WTC11 (cell line): ENCODE data around the gene CHRM5. TPM values are rescaled to one million over a fixed set of nuclear protein-coding genes. Genes with fewer than 3 reads are reported as not detected.
A peak's percentile ranks its signal among the peaks of the same experiment; 100 is the strongest.

ENCODE experiments used
- ATAC-seq: fragments of 200-7000 bp; cut with Tn5 transposase; 2 replicates; pipeline ENCODE4 v1.10.0; 2021; ENCODE audit warnings: mild to moderate bottlenecking, moderate library complexity
- CTCF ChIA-PET: fragments of 300-600 bp; sonication (Branson Sonifier 250); formaldehyde crosslinking; loops from one replicate; lab custom pipeline; 2021; ENCODE audit warnings: antibody characterized with exemption; lab: Charles Lee
- POLR2A ChIA-PET: fragments of 350-600 bp; sonication (Branson Sonifier 250); formaldehyde crosslinking; loops from one replicate; lab custom pipeline; 2021; ENCODE audit warnings: antibody characterized with exemption; lab: Charles Lee
- DNase-seq: peaks from one replicate; pipeline ENCODE4 v3.0.0; 2021; ENCODE audit warnings: low spot score
- H3K27ac Mint-ChIP-seq: 2 replicates; pipeline ENCODE4 v1.8.0; 2021; ENCODE audit warnings: mixed read lengths
- H3K27me3 Mint-ChIP-seq: 2 replicates; pipeline ENCODE4 v1.8.0; 2021; ENCODE audit warnings: low read depth, mild to moderate bottlenecking, moderate library complexity, mixed read lengths
- H3K36me3 Mint-ChIP-seq: 2 replicates; pipeline ENCODE4 v1.8.0; 2021; ENCODE audit warnings: mixed read lengths
- H3K4me1 Mint-ChIP-seq: 2 replicates; pipeline ENCODE4 v1.8.0; 2022; ENCODE audit warnings: mixed read lengths
- H3K4me3 Mint-ChIP-seq: 2 replicates; pipeline ENCODE4 v1.8.0; 2021; ENCODE audit warnings: mild to moderate bottlenecking, moderate library complexity, mixed read lengths
- H3K9me3 Mint-ChIP-seq: 2 replicates; pipeline ENCODE4 v1.8.0; 2021; ENCODE audit warnings: mixed read lengths
- ATF3 ChIP-seq: sonication (generic); formaldehyde crosslinking; conservative IDR thresholded peaks from 2 replicates; pipeline ENCODE4 v1.8.1; 2022; ENCODE audit warnings: mild to moderate bottlenecking, missing genetic modification reagents
- CTCF ChIP-seq: fragments of 200-600 bp; IDR thresholded peaks from 2 replicates; pipeline ENCODE4 v1.8.0; 2022; ENCODE audit warnings: antibody characterized with exemption
- ELF4 ChIP-seq: sonication (generic); formaldehyde crosslinking; IDR thresholded peaks from 2 replicates; pipeline ENCODE4 v1.8.1; 2022; ENCODE audit warnings: low read depth, mild to moderate bottlenecking, moderate library complexity, missing genetic modification reagents
- ESRRA ChIP-seq: sonication (generic); formaldehyde crosslinking; IDR thresholded peaks from 2 replicates; pipeline ENCODE4 v1.8.1; 2022; ENCODE audit warnings: mild to moderate bottlenecking, missing genetic modification reagents, borderline replicate concordance
- JUN ChIP-seq: sonication (generic); formaldehyde crosslinking; IDR thresholded peaks from 2 replicates; pipeline ENCODE4 v1.8.0; 2023; ENCODE audit warnings: mild to moderate bottlenecking, missing genetic modification reagents
- PREB ChIP-seq: sonication (generic); formaldehyde crosslinking; IDR thresholded peaks from 2 replicates; pipeline ENCODE4 v1.8.1; 2022; ENCODE audit warnings: mild to moderate bottlenecking, missing genetic modification reagents, moderate library complexity, borderline replicate concordance
- RELA ChIP-seq: sonication (generic); formaldehyde crosslinking; IDR thresholded peaks from 2 replicates; pipeline ENCODE4 v1.8.1; 2022; ENCODE audit warnings: missing genetic modification reagents, mild to moderate bottlenecking, borderline replicate concordance
- TEAD4 ChIP-seq: sonication (generic); formaldehyde crosslinking; IDR thresholded peaks from 2 replicates; pipeline ENCODE4 v1.8.0; 2022; ENCODE audit warnings: mild to moderate bottlenecking, missing genetic modification reagents
- ZBTB21 ChIP-seq: sonication (generic); formaldehyde crosslinking; IDR thresholded peaks from 2 replicates; pipeline ENCODE4 v1.8.1; 2023; ENCODE audit warnings: mild to moderate bottlenecking, missing genetic modification reagents, borderline replicate concordance
- ZNF219 ChIP-seq: sonication (generic); formaldehyde crosslinking; IDR thresholded peaks from 2 replicates; pipeline ENCODE4 v1.8.0; 2023; ENCODE audit warnings: missing genetic modification reagents, mild to moderate bottlenecking, borderline replicate concordance
- ZNF416 ChIP-seq: fragments of 250-450 bp; sonication (Bioruptor Pico); IDR thresholded peaks from 2 replicates; pipeline ENCODE4 v1.9.0; 2021; ENCODE audit warnings: mild to moderate bottlenecking, inconsistent platforms
- total RNA-seq: library from RNA; stranded (reverse); gene quantifications from 3 replicates; pipeline ENCODE4 v1.2.3, GENCODE V29; 2021
- TF ChIP-seq, protein P1 (sequence below): fragments of 250-450 bp; sonication (Bioruptor Pico); IDR thresholded peaks from 2 replicates; pipeline ENCODE4 v1.9.0; 2021; ENCODE audit warnings: mild to moderate bottlenecking
- TF ChIP-seq, protein P2 (sequence below): sonication (generic); formaldehyde crosslinking; IDR thresholded peaks from 2 replicates; pipeline ENCODE4 v1.8.0; 2023; ENCODE audit warnings: mild to moderate bottlenecking, missing genetic modification reagents
- TF ChIP-seq, protein P3 (sequence below): sonication (generic); formaldehyde crosslinking; IDR thresholded peaks from 2 replicates; pipeline ENCODE4 v1.8.1; 2022; ENCODE audit warnings: low read depth, mild to moderate bottlenecking, moderate library complexity, missing genetic modification reagents, borderline replicate concordance
- TF ChIP-seq, protein P4 (sequence below): sonication (generic); formaldehyde crosslinking; IDR thresholded peaks from 2 replicates; pipeline ENCODE4 v1.8.1; 2023; ENCODE audit warnings: mild to moderate bottlenecking, missing genetic modification reagents
- TF ChIP-seq, protein P5 (sequence below): fragments of 250-450 bp; sonication (Bioruptor Pico); IDR thresholded peaks from 2 replicates; pipeline ENCODE4 v2.1.2; 2022; ENCODE audit warnings: mild to moderate bottlenecking, moderate library complexity

The CHRM5 gene
- total RNA-seq, 1 experiment from 2014 or later, result not detected

DNA sequence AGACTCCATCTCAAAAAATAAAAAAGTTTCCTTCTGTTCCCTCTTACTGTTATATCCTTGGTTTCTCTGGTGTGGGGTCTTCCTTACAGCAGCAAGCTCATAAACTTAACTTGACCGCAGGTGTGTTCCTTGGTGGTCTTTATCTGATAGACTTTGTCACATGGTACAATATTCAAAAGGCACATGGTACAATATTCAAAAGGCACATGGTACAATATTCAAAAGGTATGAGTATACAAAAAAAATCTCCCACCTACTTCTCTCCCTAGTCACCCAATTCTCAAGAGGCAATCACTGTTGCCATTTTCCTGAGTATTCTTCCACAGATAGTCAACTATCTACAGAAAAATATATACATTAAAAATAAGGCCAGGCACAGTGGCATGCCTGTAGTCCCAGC, 138.1 kb downstream of the CHRM5 start (continued):
- TF ChIP-seq JUN (CRISPR knock-in tag) (no peak), ZBTB21 (CRISPR knock-in tag) (no peak)

GRCh38 chr15:34107315-34107714, 139.0 kb downstream of the CHRM5 start:
- Mint-ChIP-seq H3K4me1 (peaks cover 11% of the 10 kb centered on the region), H3K36me3 (peaks cover 5% of the 10 kb centered on the region), H3K9me3 (no peaks in the 10 kb centered on the region), H3K27ac (no peak overlapping the region), H3K27me3 (no peaks in the 10 kb centered on the region), H3K4me3 (no peak overlapping the region)
- POLR2A ChIA-PET, result interaction anchor here (0.6 to 0.7 kb wide), 2 partner anchors 11 to 251 kb away, joined by 3 read pairs; no protein-coding TSS in a partner anchor
- no peak for TF ChIP-seq ATF3 (CRISPR knock-in tag)
- TF ChIP-seq ELF4 (CRISPR knock-in tag), result no peak
- TF ChIP-seq RELA (CRISPR knock-in tag), result no peak
- TF ChIP-seq ESRRA, result no peak
- TF ChIP-seq ZNF416 (CRISPR knock-in tag), result no peak
- TF ChIP-seq JUN (CRISPR knock-in tag), result no peak
- TF ChIP-seq, protein P1, sequence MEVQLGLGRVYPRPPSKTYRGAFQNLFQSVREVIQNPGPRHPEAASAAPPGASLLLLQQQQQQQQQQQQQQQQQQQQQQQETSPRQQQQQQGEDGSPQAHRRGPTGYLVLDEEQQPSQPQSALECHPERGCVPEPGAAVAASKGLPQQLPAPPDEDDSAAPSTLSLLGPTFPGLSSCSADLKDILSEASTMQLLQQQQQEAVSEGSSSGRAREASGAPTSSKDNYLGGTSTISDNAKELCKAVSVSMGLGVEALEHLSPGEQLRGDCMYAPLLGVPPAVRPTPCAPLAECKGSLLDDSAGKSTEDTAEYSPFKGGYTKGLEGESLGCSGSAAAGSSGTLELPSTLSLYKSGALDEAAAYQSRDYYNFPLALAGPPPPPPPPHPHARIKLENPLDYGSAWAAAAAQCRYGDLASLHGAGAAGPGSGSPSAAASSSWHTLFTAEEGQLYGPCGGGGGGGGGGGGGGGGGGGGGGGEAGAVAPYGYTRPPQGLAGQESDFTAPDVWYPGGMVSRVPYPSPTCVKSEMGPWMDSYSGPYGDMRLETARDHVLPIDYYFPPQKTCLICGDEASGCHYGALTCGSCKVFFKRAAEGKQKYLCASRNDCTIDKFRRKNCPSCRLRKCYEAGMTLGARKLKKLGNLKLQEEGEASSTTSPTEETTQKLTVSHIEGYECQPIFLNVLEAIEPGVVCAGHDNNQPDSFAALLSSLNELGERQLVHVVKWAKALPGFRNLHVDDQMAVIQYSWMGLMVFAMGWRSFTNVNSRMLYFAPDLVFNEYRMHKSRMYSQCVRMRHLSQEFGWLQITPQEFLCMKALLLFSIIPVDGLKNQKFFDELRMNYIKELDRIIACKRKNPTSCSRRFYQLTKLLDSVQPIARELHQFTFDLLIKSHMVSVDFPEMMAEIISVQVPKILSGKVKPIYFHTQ, result no peak
- TF ChIP-seq, protein P2, sequence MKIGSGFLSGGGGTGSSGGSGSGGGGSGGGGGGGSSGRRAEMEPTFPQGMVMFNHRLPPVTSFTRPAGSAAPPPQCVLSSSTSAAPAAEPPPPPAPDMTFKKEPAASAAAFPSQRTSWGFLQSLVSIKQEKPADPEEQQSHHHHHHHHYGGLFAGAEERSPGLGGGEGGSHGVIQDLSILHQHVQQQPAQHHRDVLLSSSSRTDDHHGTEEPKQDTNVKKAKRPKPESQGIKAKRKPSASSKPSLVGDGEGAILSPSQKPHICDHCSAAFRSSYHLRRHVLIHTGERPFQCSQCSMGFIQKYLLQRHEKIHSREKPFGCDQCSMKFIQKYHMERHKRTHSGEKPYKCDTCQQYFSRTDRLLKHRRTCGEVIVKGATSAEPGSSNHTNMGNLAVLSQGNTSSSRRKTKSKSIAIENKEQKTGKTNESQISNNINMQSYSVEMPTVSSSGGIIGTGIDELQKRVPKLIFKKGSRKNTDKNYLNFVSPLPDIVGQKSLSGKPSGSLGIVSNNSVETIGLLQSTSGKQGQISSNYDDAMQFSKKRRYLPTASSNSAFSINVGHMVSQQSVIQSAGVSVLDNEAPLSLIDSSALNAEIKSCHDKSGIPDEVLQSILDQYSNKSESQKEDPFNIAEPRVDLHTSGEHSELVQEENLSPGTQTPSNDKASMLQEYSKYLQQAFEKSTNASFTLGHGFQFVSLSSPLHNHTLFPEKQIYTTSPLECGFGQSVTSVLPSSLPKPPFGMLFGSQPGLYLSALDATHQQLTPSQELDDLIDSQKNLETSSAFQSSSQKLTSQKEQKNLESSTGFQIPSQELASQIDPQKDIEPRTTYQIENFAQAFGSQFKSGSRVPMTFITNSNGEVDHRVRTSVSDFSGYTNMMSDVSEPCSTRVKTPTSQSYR (CRISPR knock-in tag), result no peak
- no peak for TF ChIP-seq TEAD4 (CRISPR knock-in tag)
- TF ChIP-seq PREB (CRISPR knock-in tag), result no peak
- TF ChIP-seq, protein P3, sequence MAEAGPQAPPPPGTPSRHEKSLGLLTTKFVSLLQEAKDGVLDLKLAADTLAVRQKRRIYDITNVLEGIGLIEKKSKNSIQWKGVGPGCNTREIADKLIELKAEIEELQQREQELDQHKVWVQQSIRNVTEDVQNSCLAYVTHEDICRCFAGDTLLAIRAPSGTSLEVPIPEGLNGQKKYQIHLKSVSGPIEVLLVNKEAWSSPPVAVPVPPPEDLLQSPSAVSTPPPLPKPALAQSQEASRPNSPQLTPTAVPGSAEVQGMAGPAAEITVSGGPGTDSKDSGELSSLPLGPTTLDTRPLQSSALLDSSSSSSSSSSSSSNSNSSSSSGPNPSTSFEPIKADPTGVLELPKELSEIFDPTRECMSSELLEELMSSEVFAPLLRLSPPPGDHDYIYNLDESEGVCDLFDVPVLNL (CRISPR knock-in tag), result no peak
- CTCF ChIA-PET, result interaction anchor here (0.5 to 5.6 kb wide), 3 partner anchors 85 to 106 kb away, joined by 3 to 70 read pairs (median 4); partner anchors contain the start of gene KATNBL1
- ATAC-seq, result no peak
- DNase-seq, result no peak

DNA sequence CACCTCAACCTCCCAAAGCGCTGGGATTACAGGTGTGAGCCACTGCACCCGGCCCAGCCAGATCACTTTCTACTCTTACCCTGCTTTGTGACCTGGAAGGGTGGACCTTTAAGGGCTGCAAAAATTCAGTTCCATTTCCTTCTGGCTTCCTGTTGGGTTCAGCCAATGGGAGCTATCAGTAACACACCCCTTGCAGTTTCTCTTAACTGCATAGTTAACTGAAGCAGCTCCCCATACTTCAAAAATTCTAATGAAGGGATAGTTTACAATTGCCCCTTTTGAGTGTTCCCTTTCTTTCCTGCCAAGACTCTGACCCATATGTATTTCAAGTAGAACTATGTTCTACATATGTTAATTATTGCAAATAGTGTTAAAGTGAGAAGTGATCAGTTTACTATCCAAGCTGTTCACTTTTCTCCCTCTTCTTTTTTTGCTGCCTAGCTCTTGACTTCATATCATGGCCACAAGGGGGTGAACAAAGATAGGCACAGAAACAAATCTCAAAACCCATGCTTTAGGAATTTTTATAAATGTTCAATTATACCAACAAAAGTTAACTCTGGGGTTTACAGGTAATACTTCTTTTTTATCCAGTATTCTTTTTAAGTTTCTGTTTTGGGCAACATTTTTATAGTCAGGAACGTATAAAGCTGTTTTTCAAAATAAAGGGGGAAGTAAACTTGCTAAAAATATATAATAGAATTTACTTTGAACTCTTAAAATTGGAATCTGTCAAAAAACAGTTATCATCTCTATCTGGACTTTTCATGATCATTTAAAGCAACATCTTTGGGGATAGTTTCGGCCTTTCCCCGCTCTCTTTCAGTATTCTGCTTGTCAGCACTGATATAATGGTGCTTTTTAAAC, 141.7 kb downstream of the CHRM5 start:
- no peaks in the 10 kb centered on the region for H3K36me3 Mint-ChIP-seq
- H3K9me3 Mint-ChIP-seq, result no peaks in the 10 kb centered on the region
- no peak overlapping the region for H3K4me3 Mint-ChIP-seq
- ChIA-PET CTCF (interaction anchor here (0.6 to 5.6 kb wide), 53 partner anchors 8 to 485 kb away, joined by 3 to 70 read pairs (median 4); partner anchors contain the start of genes EMC7, GOLGA8B, KATNBL1 and LPCAT4), POLR2A (interaction anchor here (1.2 kb wide), 2 partner anchors 8 to 100 kb away, joined by 3 to 5 read pairs; partner anchors contain the start of genes EMC7, KATNBL1 and PGBD4)
- peaks cover 6% of the 10 kb centered on the region for H3K4me1 Mint-ChIP-seq
- no peaks in the 10 kb centered on the region for H3K27me3 Mint-ChIP-seq
- DNase-seq (no peak), ATAC-seq (peak; percentile 73)
- H3K27ac Mint-ChIP-seq, result no peak overlapping the region
- TF ChIP-seq, protein P4, sequence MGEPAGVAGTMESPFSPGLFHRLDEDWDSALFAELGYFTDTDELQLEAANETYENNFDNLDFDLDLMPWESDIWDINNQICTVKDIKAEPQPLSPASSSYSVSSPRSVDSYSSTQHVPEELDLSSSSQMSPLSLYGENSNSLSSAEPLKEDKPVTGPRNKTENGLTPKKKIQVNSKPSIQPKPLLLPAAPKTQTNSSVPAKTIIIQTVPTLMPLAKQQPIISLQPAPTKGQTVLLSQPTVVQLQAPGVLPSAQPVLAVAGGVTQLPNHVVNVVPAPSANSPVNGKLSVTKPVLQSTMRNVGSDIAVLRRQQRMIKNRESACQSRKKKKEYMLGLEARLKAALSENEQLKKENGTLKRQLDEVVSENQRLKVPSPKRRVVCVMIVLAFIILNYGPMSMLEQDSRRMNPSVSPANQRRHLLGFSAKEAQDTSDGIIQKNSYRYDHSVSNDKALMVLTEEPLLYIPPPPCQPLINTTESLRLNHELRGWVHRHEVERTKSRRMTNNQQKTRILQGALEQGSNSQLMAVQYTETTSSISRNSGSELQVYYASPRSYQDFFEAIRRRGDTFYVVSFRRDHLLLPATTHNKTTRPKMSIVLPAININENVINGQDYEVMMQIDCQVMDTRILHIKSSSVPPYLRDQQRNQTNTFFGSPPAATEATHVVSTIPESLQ (CRISPR knock-in tag), result no peak
- TF ChIP-seq, protein P5, sequence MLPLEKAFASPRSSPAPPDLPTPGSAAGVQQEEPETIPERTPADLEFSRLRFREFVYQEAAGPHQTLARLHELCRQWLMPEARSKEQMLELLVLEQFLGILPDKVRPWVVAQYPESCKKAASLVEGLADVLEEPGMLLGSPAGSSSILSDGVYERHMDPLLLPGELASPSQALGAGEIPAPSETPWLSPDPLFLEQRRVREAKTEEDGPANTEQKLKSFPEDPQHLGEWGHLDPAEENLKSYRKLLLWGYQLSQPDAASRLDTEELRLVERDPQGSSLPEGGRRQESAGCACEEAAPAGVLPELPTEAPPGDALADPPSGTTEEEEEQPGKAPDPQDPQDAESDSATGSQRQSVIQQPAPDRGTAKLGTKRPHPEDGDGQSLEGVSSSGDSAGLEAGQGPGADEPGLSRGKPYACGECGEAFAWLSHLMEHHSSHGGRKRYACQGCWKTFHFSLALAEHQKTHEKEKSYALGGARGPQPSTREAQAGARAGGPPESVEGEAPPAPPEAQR, result no peak
- TF ChIP-seq CTCF, result peak; percentile 49; the same call in 1 of the 2 replicates
- TF ChIP-seq ZNF219 (CRISPR knock-in tag), result no peak
